Fibroblast of lung (primary cell): Measurements from ENCODE around the gene SIGLEC11.

Source experiments
- CTCF ChIP-seq, 2 donors: IDR thresholded peaks in 1 of 2; conservative IDR thresholded peaks in 1 of 2; 1 replicate in 1 of 2; 2 replicates in 1 of 2; pipeline ENCODE4 v1.5.1; 2011 to 2012; ENCODE audit warnings: low read length in 2 of 2, control low read depth in 1 of 2, inconsistent platforms in 1 of 2, low read depth in 1 of 2, mild to moderate bottlenecking in 1 of 2
- EZH2 ChIP-seq: IDR thresholded peaks from 2 replicates; pipeline ENCODE4 v1.5.1; 2012; ENCODE audit warnings: low read length, control low read depth, mild to moderate bottlenecking; ENCODE audit errors: missing control alignments

GRCh38 chr19:49916839-49917733 is 43.9 kb downstream of the SIGLEC11 start:
- TF ChIP-seq CTCF (conservative IDR thresholded peaks at IDR 0.05 in 1 of 2, IDR thresholded peaks at IDR 0.05 in 1 of 2; ENCODE audit: low read depth in 1 of 2, low read length in 2 of 2) (peak in 1 of 2 donors; percentile 8), EZH2 (no peak)
